ENCODE results near the gene ITPRID1. TPM values are rescaled to one million over a fixed set of nuclear protein-coding genes. Genes with fewer than 3 reads are reported as not detected.

ITPRID1 gene
- total RNA-seq, 2 donors from 2014 or later = not detected

- Histone ChIP-seq H3K4me1 (ENCODE audit: control insufficient read depth in 1 of 2, low read depth in 2 of 2) (no peaks in the 10 kb centered on the region), H3K36me3 (no peaks in the 10 kb centered on the region), H3K9me3 (peaks cover 2% of the 10 kb centered on the region), H3K27me3 (replicated peaks; ENCODE audit: insufficient read depth) (no peaks in the 10 kb centered on the region), H3K4me3 (no peak overlapping the region), H3K27ac (no peak overlapping the region)
- DNase-seq (ENCODE audit: low spot score) (no peak), ATAC-seq (ENCODE audit: insufficient number of reproducible peaks, low FRiP score, low read depth) (no peak)
- TF ChIP-seq CTCF (IDR thresholded peaks at IDR 0.05) = no peak
Observed at GRCh38 chr7:31512166-31512565, 1.7 kb upstream of the ITPRID1 start.

GRCh38 chr7:31516680-31517502, 3.0 kb downstream of the ITPRID1 start:
- DNase-seq (ENCODE audit: low spot score) = no peak
- no peak overlapping the region for H3K27ac ChIP-seq
- ATAC-seq (ENCODE audit: insufficient number of reproducible peaks, low FRiP score, low read depth) = no peak
- no peak for TF ChIP-seq CTCF (IDR thresholded peaks at IDR 0.05)
- H3K36me3 ChIP-seq = no peaks in the 10 kb centered on the region
- H3K4me3 ChIP-seq = no peak overlapping the region
- peaks cover 2% of the 10 kb centered on the region for H3K9me3 ChIP-seq
- H3K4me1 ChIP-seq (ENCODE audit: control insufficient read depth in 1 of 2, low read depth in 2 of 2) = no peaks in the 10 kb centered on the region
- H3K27me3 ChIP-seq (replicated peaks; ENCODE audit: insufficient read depth) = no peaks in the 10 kb centered on the region

- Histone ChIP-seq H3K9me3 (peaks cover 2% of the 10 kb centered on the region), H3K27me3 (replicated peaks; ENCODE audit: insufficient read depth) (no peaks in the 10 kb centered on the region), H3K27ac (no peak overlapping the region), H3K4me1 (ENCODE audit: control insufficient read depth in 1 of 2, low read depth in 2 of 2) (no peaks in the 10 kb centered on the region), H3K36me3 (no peaks in the 10 kb centered on the region), H3K4me3 (no peak overlapping the region)
- DNase-seq (ENCODE audit: low spot score) = no peak
- no peak for ATAC-seq (ENCODE audit: insufficient number of reproducible peaks, low FRiP score, low read depth)
- no peak for TF ChIP-seq CTCF (IDR thresholded peaks at IDR 0.05)
Observed at GRCh38 chr7:31517513-31517912, 3.6 kb downstream of the ITPRID1 start.

GRCh38 chr7:31518766-31519165, 4.9 kb downstream of the ITPRID1 start:
- TF ChIP-seq CTCF (IDR thresholded peaks at IDR 0.05) = no peak
- no peak for ATAC-seq (ENCODE audit: insufficient number of reproducible peaks, low FRiP score, low read depth)
- peaks cover 2% of the 10 kb centered on the region for H3K9me3 ChIP-seq
- no peaks in the 10 kb centered on the region for H3K36me3 ChIP-seq
- H3K4me1 ChIP-seq (ENCODE audit: control insufficient read depth in 1 of 2, low read depth in 2 of 2) = no peaks in the 10 kb centered on the region
- H3K4me3 ChIP-seq = no peak overlapping the region
- H3K27ac ChIP-seq = no peak overlapping the region
- no peaks in the 10 kb centered on the region for H3K27me3 ChIP-seq (replicated peaks; ENCODE audit: insufficient read depth)
- no peak for DNase-seq (ENCODE audit: low spot score)

GRCh38 chr7:31521336-31522010, 7.6 kb downstream of the ITPRID1 start:
- Histone ChIP-seq H3K4me3 (no peak overlapping the region), H3K27ac (no peak overlapping the region), H3K36me3 (no peaks in the 10 kb centered on the region), H3K9me3 (no peaks in the 10 kb centered on the region), H3K27me3 (replicated peaks; ENCODE audit: insufficient read depth) (no peaks in the 10 kb centered on the region), H3K4me1 (ENCODE audit: control insufficient read depth in 1 of 2, low read depth in 2 of 2) (no peaks in the 10 kb centered on the region)
- ATAC-seq (ENCODE audit: insufficient number of reproducible peaks, low FRiP score, low read depth) (no peak), DNase-seq (ENCODE audit: low spot score) (no peak)
- no peak for TF ChIP-seq CTCF (IDR thresholded peaks at IDR 0.05)
